Activated naive CD4-positive, alpha-beta T cell treated with anti-CD3 and anti-CD28 coated beads, Interleukin-2, amount 50 U/mL, for 16 hours (primary cell): Measurements from ENCODE around the gene STXBP6.
"Not testable (repeated sequence)": the region's sequence is repeated elsewhere in the genome, so short reads cannot be mapped to it uniquely, and the experiment has no call there.

ENCODE experiments used
- DNase-seq: peaks from one replicate; pipeline ENCODE4 v3.0.0-alpha.2; 2020

The STXBP6 gene

GRCh38 chr14:24817212-24818057, 232.5 kb downstream of the STXBP6 start:
- no peak for DNase-seq

- DNase-seq, result no peak
Measured at GRCh38 chr14:24816929-24817211, 233.1 kb downstream of the STXBP6 start.

GRCh38 chr14:24816011-24816928, 233.7 kb downstream of the STXBP6 start:
- no peak for DNase-seq

- DNase-seq, result no peak
Measured at GRCh38 chr14:24815543-24815942, 234.4 kb downstream of the STXBP6 start.

- no peak for DNase-seq
Measured at GRCh38 chr14:24814944-24815343, 235.0 kb downstream of the STXBP6 start.

GRCh38 chr14:24814346-24814745, 235.6 kb downstream of the STXBP6 start:
- no peak for DNase-seq

- no peak for DNase-seq
Measured at GRCh38 chr14:24813819-24814259, 236.1 kb downstream of the STXBP6 start.

- DNase-seq, result no peak
Measured at GRCh38 chr14:24813089-24813815, 236.7 kb downstream of the STXBP6 start.

GRCh38 chr14:24809135-24809534, 240.8 kb downstream of the STXBP6 start:
- no peak for DNase-seq

GRCh38 chr14:24808412-24808811, 241.5 kb downstream of the STXBP6 start:
- no peak for DNase-seq

- no peak for DNase-seq
Measured at GRCh38 chr14:24806061-24806678, 243.8 kb downstream of the STXBP6 start.

GRCh38 chr14:24804552-24805212, 245.3 kb downstream of the STXBP6 start:
- DNase-seq, result no peak

GRCh38 chr14:24803933-24804494, 245.9 kb downstream of the STXBP6 start:
- DNase-seq, result no peak

- DNase-seq, result not testable (repeated sequence)
Measured at GRCh38 chr14:24803426-24803825, 246.5 kb downstream of the STXBP6 start.

GRCh38 chr14:24802236-24802635, 247.7 kb downstream of the STXBP6 start:
- no peak for DNase-seq

- DNase-seq, result no peak
Measured at GRCh38 chr14:24801024-24801423, 248.9 kb downstream of the STXBP6 start.

GRCh38 chr14:24798911-24799462, 251.0 kb downstream of the STXBP6 start:
- no peak for DNase-seq

- no peak for DNase-seq
Measured at GRCh38 chr14:24795406-24795805, 254.5 kb downstream of the STXBP6 start.

GRCh38 chr14:24794644-24795305, 255.2 kb downstream of the STXBP6 start:
- no peak for DNase-seq

GRCh38 chr14:24790196-24790595, 259.8 kb downstream of the STXBP6 start:
- no peak for DNase-seq

- DNase-seq, result no peak
Measured at GRCh38 chr14:24789378-24789884, 260.5 kb downstream of the STXBP6 start.
